H1 (cell line): ENCODE data around the gene METTL21A. TPM values are rescaled to one million over a fixed set of nuclear protein-coding genes. Genes with fewer than 3 reads are reported as not detected.

Source experiments
- CTCF ChIA-PET: fragments of 300-600 bp; sonication (Branson Sonifier 250); formaldehyde crosslinking; loops from one replicate; lab custom pipeline; 2021; ENCODE audit not compliant: partially characterized antibody; lab: Charles Lee
- POLR2A ChIA-PET: fragments of 300-600 bp; sonication (Branson Sonifier 250); formaldehyde crosslinking; loops from one replicate; lab custom pipeline; 2021; ENCODE audit warnings: inconsistent platforms; ENCODE audit not compliant: partially characterized antibody; lab: Charles Lee
- DNase-seq, 2 experiments: peaks; one replicate each; pipeline versions ENCODE4 v3.0.0 to v3.0.0-alpha.2; 2010 to 2022; ENCODE audit warnings: low spot score in 2 of 2, low read depth in 1 of 2, mixed read lengths in 1 of 2
- FAIRE-seq: peaks from 2 replicates; lab custom pipeline; 2011; peaks lifted over from hg19 to GRCh38; lab: Jason Lieb, UNC
- H2AFZ ChIP-seq: 2 replicates; pipeline ENCODE4 v1.8.1; 2012; ENCODE audit warnings: low read length, inconsistent platforms
- H2AK5ac ChIP-seq: 2 replicates; pipeline ENCODE4 v1.6.1; 2013; ENCODE audit warnings: low read depth, low read length
- H2BK120ac ChIP-seq: replicated peaks from 2 replicates; pipeline ENCODE3; 2013; ENCODE audit warnings: low read depth, low read length, inconsistent platforms
- H2BK12ac ChIP-seq: 2 replicates; pipeline ENCODE4 v1.6.1; 2013; ENCODE audit warnings: low read depth, low read length
- H2BK15ac ChIP-seq: 2 replicates; pipeline ENCODE4 v1.6.1; 2013; ENCODE audit warnings: low read length
- H2BK20ac ChIP-seq: 2 replicates; pipeline ENCODE4 v1.6.1; 2013; ENCODE audit warnings: low read length
- H2BK5ac ChIP-seq: 2 replicates; pipeline ENCODE4 v1.6.1; 2013; ENCODE audit warnings: low read depth, low read length
- H3K14ac ChIP-seq: 2 replicates; pipeline ENCODE4 v1.6.1; 2013; ENCODE audit warnings: inconsistent platforms; ENCODE audit not compliant: insufficient read length
- H3K18ac ChIP-seq: 2 replicates; pipeline ENCODE4 v1.6.1; 2013; ENCODE audit warnings: low read length; ENCODE audit errors: extremely low read depth
- H3K23ac ChIP-seq: 2 replicates; pipeline ENCODE4 v1.6.1; 2013; ENCODE audit warnings: inconsistent platforms; ENCODE audit not compliant: insufficient read length
- H3K23me2 ChIP-seq: 2 replicates; pipeline ENCODE4 v1.6.1; 2013; ENCODE audit warnings: low read depth, low read length
- H3K27ac ChIP-seq: 2 replicates; pipeline ENCODE4 v1.6.1; 2011; ENCODE audit warnings: low read depth, low read length, inconsistent platforms
- H3K27me3 ChIP-seq, 4 experiments: replicated peaks in 1 of 4; 1 replicate in 1 of 4; 2 replicates in 3 of 4; pipeline versions ENCODE4 v1.6.1 to v1.8.1; 2011 to 2013; ENCODE audit warnings: low read length in 3 of 4, mild to moderate bottlenecking in 3 of 4, inconsistent platforms in 2 of 4, mixed read lengths in 2 of 4, moderate library complexity in 1 of 4; ENCODE audit not compliant: control insufficient read depth in 3 of 4, insufficient read depth in 3 of 4; ENCODE audit errors: extremely low read depth in 1 of 4
- H3K36me3 ChIP-seq, 4 experiments: 2 replicates each; pipeline versions ENCODE4 v1.6.1 to v1.8.1; 2011 to 2013; ENCODE audit warnings: mild to moderate bottlenecking in 4 of 4, low read length in 3 of 4, moderate library complexity in 2 of 4, control low read depth in 1 of 4, inconsistent platforms in 1 of 4; ENCODE audit not compliant: insufficient read depth in 4 of 4, control insufficient read depth in 2 of 4
- H3K4ac ChIP-seq: replicated peaks from 2 replicates; pipeline ENCODE3; 2013; ENCODE audit warnings: low read length, low read depth, mixed read lengths, inconsistent platforms; ENCODE audit not compliant: insufficient read length
- H3K4me1 ChIP-seq, 4 experiments: replicated peaks in 1 of 4; 1 replicate in 1 of 4; 2 replicates in 3 of 4; pipeline versions ENCODE4 v1.6.1 to v1.8.1; 2011 to 2013; ENCODE audit warnings: low read length in 3 of 4, inconsistent platforms in 2 of 4, mixed read lengths in 1 of 4; ENCODE audit not compliant: insufficient read depth in 4 of 4, control insufficient read depth in 3 of 4
- H3K4me2 ChIP-seq, 2 experiments: 2 replicates each; pipeline versions ENCODE4 v1.6.1 to v1.8.1; 2011 to 2013; ENCODE audit warnings: low read depth in 2 of 2, low read length in 2 of 2, control low read depth in 1 of 2, inconsistent platforms in 1 of 2, mild to moderate bottlenecking in 1 of 2; ENCODE audit not compliant: insufficient read depth in 1 of 2
- H3K4me3 ChIP-seq, 4 experiments: fragments of 200-600, 300-600 bp in 1 of 4; sonication (generic), shearing (Covaris generic), sonication (Bioruptor Twin) in 1 of 4; 2 replicates each; pipeline versions ENCODE4 v1.5.1 to v1.8.1; 2011 to 2016; ENCODE audit warnings: low read length in 4 of 4, low read depth in 3 of 4, control low read depth in 2 of 4, inconsistent platforms in 2 of 4, mild to moderate bottlenecking in 2 of 4, mixed read lengths in 1 of 4, moderate library complexity in 1 of 4; ENCODE audit not compliant: insufficient read depth in 2 of 4; ENCODE audit errors: extremely low read depth in 1 of 4
- H3K56ac ChIP-seq: replicated peaks from 2 replicates; pipeline ENCODE3; 2013; ENCODE audit warnings: low read depth, mild to moderate bottlenecking, mixed read lengths, low read length, inconsistent platforms; ENCODE audit not compliant: insufficient read length
- H3K79me1 ChIP-seq: 2 replicates; pipeline ENCODE4 v1.6.1; 2013; ENCODE audit warnings: low read depth, low read length, control low read depth
- H3K79me2 ChIP-seq, 2 experiments: 2 replicates each; pipeline versions ENCODE4 v1.6.1 to v1.8.1; 2012 to 2013; ENCODE audit warnings: low read length in 2 of 2, mild to moderate bottlenecking in 2 of 2, inconsistent platforms in 1 of 2; ENCODE audit not compliant: insufficient read depth in 2 of 2, control insufficient read depth in 1 of 2
- H3K9ac ChIP-seq, 4 experiments: replicated peaks in 1 of 4; 1 replicate in 1 of 4; 2 replicates in 3 of 4; pipeline versions ENCODE4 v1.6.1 to v1.8.1; 2011 to 2013; ENCODE audit warnings: low read depth in 3 of 4, low read length in 3 of 4, control low read depth in 2 of 4, mild to moderate bottlenecking in 2 of 4, moderate library complexity in 2 of 4, inconsistent platforms in 1 of 4; ENCODE audit errors: extremely low read depth in 1 of 4
- H3K9me3 ChIP-seq, 2 experiments: 2 replicates each; pipeline versions ENCODE4 v1.6.1 to v1.8.1; 2012 to 2013; ENCODE audit warnings: mild to moderate bottlenecking in 2 of 2, moderate library complexity in 2 of 2, control low read depth in 1 of 2, inconsistent platforms in 1 of 2, low read depth in 1 of 2, low read length in 1 of 2, mixed read lengths in 1 of 2; ENCODE audit not compliant: insufficient read depth in 2 of 2
- H4K20me1 ChIP-seq, 2 experiments: replicated peaks in 1 of 2; 2 replicates each; pipeline versions ENCODE3 to v1.8.1; 2011 to 2013; ENCODE audit warnings: inconsistent platforms in 2 of 2, low read length in 2 of 2, mild to moderate bottlenecking in 1 of 2; ENCODE audit not compliant: insufficient read depth in 2 of 2, control insufficient read depth in 1 of 2
- H4K5ac ChIP-seq: 2 replicates; pipeline ENCODE4 v1.6.1; 2013; ENCODE audit warnings: low read length, low read depth, mixed read lengths, inconsistent platforms; ENCODE audit not compliant: insufficient read length
- H4K8ac ChIP-seq: 2 replicates; pipeline ENCODE4 v1.8.0; 2013; ENCODE audit warnings: mild to moderate bottlenecking, moderate library complexity, low read length, inconsistent platforms; ENCODE audit not compliant: insufficient read depth; ENCODE audit errors: extremely low read depth
- H4K91ac ChIP-seq: replicated peaks from 2 replicates; pipeline ENCODE3; 2013; ENCODE audit warnings: low read length, mixed read lengths, inconsistent platforms; ENCODE audit not compliant: insufficient read length
- CBX8 ChIP-seq: fragments of 300-800, 300-1000 bp; sonication (generic); IDR thresholded peaks from 2 replicates; pipeline ENCODE4 v1.7.1; 2016; ENCODE audit warnings: low read depth, low read length, borderline replicate concordance
- CREB1 ChIP-seq: IDR thresholded peaks from 2 replicates; pipeline ENCODE4 v1.6.1; 2012; ENCODE audit warnings: inconsistent platforms
- EGR1 ChIP-seq: IDR thresholded peaks from 2 replicates; pipeline ENCODE4 v1.6.1; 2011; ENCODE audit warnings: low read depth, low read length, borderline replicate concordance
- FOSL1 ChIP-seq: IDR thresholded peaks from 2 replicates; pipeline ENCODE4 v1.6.1; 2011; ENCODE audit warnings: mild to moderate bottlenecking, low read depth, low read length, moderate library complexity; ENCODE audit not compliant: insufficient read depth
- JUN ChIP-seq: IDR thresholded peaks from 2 replicates; pipeline ENCODE4 v1.6.1; 2011; ENCODE audit warnings: low read depth, mild to moderate bottlenecking, improper control_type of control experiment, low read length
- KDM5A ChIP-seq: fragments of 200-600 bp; IDR thresholded peaks from 2 replicates; pipeline ENCODE4 v1.7.1; 2012; ENCODE audit warnings: mild to moderate bottlenecking, low read length, inconsistent platforms, mixed read lengths
- SP1 ChIP-seq: IDR thresholded peaks from 2 replicates; pipeline ENCODE4 v1.6.1; 2011; ENCODE audit warnings: low read depth, low read length
- TEAD4 ChIP-seq: IDR thresholded peaks from 2 replicates; pipeline ENCODE4 v1.6.1; 2012; ENCODE audit warnings: low read depth, low read length, inconsistent platforms, mixed read lengths
- YY1 ChIP-seq: IDR thresholded peaks from 2 replicates; pipeline ENCODE4 v1.6.1; 2011; ENCODE audit warnings: low read depth, mild to moderate bottlenecking, low read length
- WGBS, 2 experiments: shearing (Covaris generic) in 1 of 2; methylation state at CpG; one replicate each; pipeline versions ENCODE4 v1.1.6 to v1.1.7; 2013 to 2015; ENCODE audit warnings: low lambda C conversion rate in 2 of 2, mixed read lengths in 2 of 2, inconsistent platforms in 1 of 2, low coverage in 1 of 2, missing lambda C conversion rate in 1 of 2; ENCODE audit not compliant: insufficient replicate concordance in 2 of 2, insufficient coverage in 1 of 2, insufficient read length in 1 of 2; ENCODE audit errors: extremely low coverage in 1 of 2, missing lambda C conversion rate in 1 of 2; 5-methylcytosine and 5-hydroxymethylcytosine counted together
- polyA plus RNA-seq, 7 experiments: library from polyadenylated mRNA; depleted of rRNA in 3 of 7; stranded (reverse) in 5 of 7; unstranded in 2 of 7; fragments of >200 nt in 5 of 7; fragments of 200-250 nt in 2 of 7; gene quantifications; 1 replicate in 5 of 7; 2 replicates in 1 of 7; 4 replicates in 1 of 7; pipeline versions ENCODE4 v1.2.1 to v1.2.3, GENCODE V29; 2011 to 2013; ENCODE audit warnings: missing spikeins in 2 of 7, mixed read lengths in 2 of 7
- total RNA-seq: library from RNA; stranded (reverse); fragmentation: NEBNext Ultra II Directional; extraction: Animal tissue kit (Norgen Biotek cat#: 25700); gene quantifications from 2 replicates; pipeline ENCODE4 v1.2.1, GENCODE V29; 2021

Gene METTL21A
- total and polyA plus RNA-seq, 2 of the 8 experiments (the other 6 are each of a cell fraction or from before 2014, with no cell fraction given): 36.2 to 55.0 TPM

DNA sequence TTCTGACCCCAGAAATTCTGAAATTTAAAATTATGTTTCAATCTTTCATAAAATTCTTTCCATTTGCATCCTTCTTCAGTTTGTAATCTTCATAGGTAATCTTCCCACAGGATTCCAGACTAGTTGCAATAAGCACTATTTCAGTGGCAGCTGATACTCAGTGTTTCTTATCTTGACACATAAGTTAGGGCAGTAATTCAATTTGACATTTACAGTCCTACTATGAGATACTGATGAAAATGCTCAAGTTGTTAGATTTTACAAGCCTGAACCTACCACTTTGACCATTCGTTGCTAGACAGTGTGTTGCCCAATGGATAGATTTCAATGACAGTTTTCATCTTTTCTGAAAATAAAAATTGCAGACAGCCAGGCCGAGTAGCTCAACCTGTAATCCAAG is 10.4 kb downstream of the METTL21A start:
- no peak overlapping the region for H3K9ac ChIP-seq
- no peak overlapping the region for H2BK120ac ChIP-seq
- WGBS, 2 experiments: 96% methylated on average over 2 of the region's 2 CpGs; no CpG with 5 or more reads in 1 of the 2 experiments
- H3K36me3 ChIP-seq: peaks cover 11 to 57% (median 29%) of the 10 kb centered on the region in 4 experiments
- peaks cover 0 to 5% of the 10 kb centered on the region in 2 experiments for H4K20me1 ChIP-seq
- no peak overlapping the region for H3K18ac ChIP-seq
- CTCF ChIA-PET: interaction anchor here (0.5 to 2.9 kb wide), 2 partner anchors 11 to 374 kb away, joined by 3 to 8 read pairs; no protein-coding TSS in a partner anchor
- H3K27ac ChIP-seq: no peak overlapping the region
- no peak overlapping the region for H3K4me3 ChIP-seq
- H4K91ac ChIP-seq: no peak overlapping the region
- H2BK12ac ChIP-seq: no peak overlapping the region
- H3K23me2 ChIP-seq: no peaks in the 10 kb centered on the region
- no peak overlapping the region for H3K4ac ChIP-seq
- no peak overlapping the region for H2AK5ac ChIP-seq
- no peak overlapping the region for H4K5ac ChIP-seq
- H3K23ac ChIP-seq: no peak overlapping the region
- no peak overlapping the region for H2BK5ac ChIP-seq
- H2BK20ac ChIP-seq: no peak overlapping the region
- no peak overlapping the region for H3K4me2 ChIP-seq
- no peak overlapping the region for H2AFZ ChIP-seq
- H3K79me2 ChIP-seq: peaks cover 0 to under 1% of the 10 kb centered on the region in 2 experiments; a peak in 1 of 4 replicates
- TF ChIP-seq CREB1 (no peak), KDM5A (no peak), TEAD4 (no peak), EGR1 (no peak), JUN (no peak), CBX8 (no peak), YY1 (no peak), FOSL1 (no peak), SP1 (no peak)
- H3K79me1 ChIP-seq: 0 out of 2 replicates have a peak, but pooled peaks cover 3% of the 10 kb centered on the region
- DNase-seq (no peak), FAIRE-seq (no peak)
- H3K56ac ChIP-seq: no peak overlapping the region
- H3K14ac ChIP-seq: no peak overlapping the region
- POLR2A ChIA-PET: interaction anchor here (1.4 kb wide), 1 partner anchor 10 kb away, joined by 3 read pairs; the partner anchor contains the start of gene METTL21A
- H2BK15ac ChIP-seq: no peak overlapping the region
- no peak overlapping the region for H4K8ac ChIP-seq
- no peaks in the 10 kb centered on the region for H3K4me1 ChIP-seq
- H3K27me3 ChIP-seq: no peaks in the 10 kb centered on the region
- H3K9me3 ChIP-seq: no peaks in the 10 kb centered on the region
